ENCODE measurements around the gene PER2. TPM values are rescaled to one million over a fixed set of nuclear protein-coding genes. Genes with fewer than 3 reads are reported as not detected.
A peak's percentile ranks its signal among the peaks of the same experiment; 100 is the strongest.

Gene PER2
- total RNA-seq, 4 donors from 2014 or later, result 8.2 to 18.6 (median 9.8) TPM

DNA sequence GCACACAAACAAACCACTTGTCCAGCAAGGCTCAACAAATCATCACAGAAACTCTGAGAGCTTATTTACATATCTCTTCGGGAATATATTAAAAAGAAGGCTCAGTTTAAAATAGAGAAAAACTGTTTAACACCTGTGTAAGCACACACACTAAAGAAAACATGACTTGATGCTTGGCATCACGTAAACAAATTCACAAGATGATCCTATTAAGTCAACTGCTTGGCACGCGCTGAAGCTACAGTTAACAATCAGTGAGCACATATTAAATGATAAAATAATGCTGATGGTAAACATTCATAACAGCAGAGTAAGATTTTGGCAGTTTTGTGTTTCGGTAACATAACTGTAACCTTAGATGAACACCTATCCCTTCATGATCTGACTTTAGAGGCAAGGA lies 44.3 kb downstream of the PER2 start:
- Histone ChIP-seq H3K9me3 (no peaks in the 10 kb centered on the region), H3K27ac (peak overlapping the region in 1 of 4 donors; percentile 77), H3K36me3 (peaks cover 0 to 49% (median 4%) of the 10 kb centered on the region in 3 donors), H3K4me1 (peaks cover 0 to 37% (median 20%) of the 10 kb centered on the region in 4 donors), H3K4me3 (no peak overlapping the region), H3K27me3 (peaks cover 0 to 5% of the 10 kb centered on the region in 2 donors)
- TF ChIP-seq POLR2A (IDR thresholded peaks at IDR 0.05), result no peak
- no peak for TF ChIP-seq CTCF (IDR thresholded peaks at IDR 0.05)
- TF ChIP-seq EP300 (IDR thresholded peaks at IDR 0.05), result no peak
- no peak for DNase-seq (ENCODE audit: low spot score in 2 of 2)
- 79% methylated on average over 5 of the region's 5 CpGs for WGBS, 2 donors

GRCh38 chr2:238243496-238244076 lies 44.8 kb downstream of the PER2 start:
- 52 to 60% methylated on average over 10 of the region's 10 CpGs for WGBS, 2 donors
- TF ChIP-seq EP300 (IDR thresholded peaks at IDR 0.05) (no peak), CTCF (IDR thresholded peaks at IDR 0.05) (peak in 1 of 5 experiments; percentile 14)
- H3K9me3 ChIP-seq, result no peaks in the 10 kb centered on the region
- peaks cover 0 to 9% of the 10 kb centered on the region in 2 donors for H3K27me3 ChIP-seq
- peaks cover 0 to 43% (median 23%) of the 10 kb centered on the region in 4 donors for H3K4me1 ChIP-seq
- peak overlapping the region in 3 of 4 donors; percentile 26 to 77 (median 65) for H3K27ac ChIP-seq
- no peak overlapping the region for H3K4me3 ChIP-seq
- peaks cover 0 to 43% (median 4%) of the 10 kb centered on the region in 3 donors for H3K36me3 ChIP-seq
- no peak for DNase-seq (ENCODE audit: low spot score in 2 of 2)

- Histone ChIP-seq H3K4me1 (peaks cover 0 to 43% (median 23%) of the 10 kb centered on the region in 4 donors), H3K27ac (peak overlapping the region in 3 of 4 donors; percentile 26 to 77 (median 65)), H3K27me3 (peaks cover 0 to 15% of the 10 kb centered on the region in 2 donors), H3K36me3 (peaks cover 0 to 37% (median 4%) of the 10 kb centered on the region in 3 donors), H3K4me3 (no peak overlapping the region), H3K9me3 (no peaks in the 10 kb centered on the region)
- TF ChIP-seq POLR2A (IDR thresholded peaks at IDR 0.05) (no peak), EP300 (IDR thresholded peaks at IDR 0.05) (no peak), CTCF (IDR thresholded peaks at IDR 0.05) (no peak)
- DNase-seq (ENCODE audit: low spot score in 2 of 2), result no peak
- 24% methylated on average over 7 of the region's 7 CpGs for WGBS, 2 donors
Observed at GRCh38 chr2:238242731-238243495, 45.5 kb downstream of the PER2 start.

DNA sequence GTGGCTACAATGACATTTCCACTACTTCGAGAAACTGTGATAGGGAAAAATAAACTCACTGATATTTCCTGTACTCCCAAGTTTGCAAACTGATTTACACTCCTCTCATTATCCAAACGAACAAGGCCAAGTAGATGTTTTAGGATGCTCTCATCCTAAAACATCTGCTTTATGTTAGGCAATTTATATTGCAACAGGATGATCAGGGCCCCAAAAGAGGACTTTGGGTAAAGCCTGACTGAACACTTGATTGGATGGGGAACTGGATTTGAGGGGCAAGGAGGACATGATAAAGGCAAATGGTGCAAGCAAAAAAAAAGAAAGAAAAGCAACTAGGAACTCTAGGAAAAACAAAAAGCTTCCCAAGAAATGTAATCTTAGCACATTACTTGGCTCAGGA lies 46.4 kb downstream of the PER2 start:
- Histone ChIP-seq H3K4me1 (peaks cover 0 to 43% (median 23%) of the 10 kb centered on the region in 4 donors), H3K9me3 (no peaks in the 10 kb centered on the region), H3K4me3 (no peak overlapping the region), H3K27me3 (peaks cover 0 to 19% of the 10 kb centered on the region in 2 donors), H3K27ac (no peak overlapping the region), H3K36me3 (peaks cover 0 to 27% (median 4%) of the 10 kb centered on the region in 3 donors)
- TF ChIP-seq CTCF (IDR thresholded peaks at IDR 0.05), result no peak
- no peak for TF ChIP-seq EP300 (IDR thresholded peaks at IDR 0.05)
- TF ChIP-seq POLR2A (IDR thresholded peaks at IDR 0.05), result no peak
- WGBS, 2 donors, result 74 to 85% methylated on average over 2 of the region's 2 CpGs
- no peak for DNase-seq (ENCODE audit: low spot score in 2 of 2)
